NOMO-1 treated with dmso at 0.1 percent for 144 hours (cell line): ENCODE results near the gene RTF2.
"Not testable (repeated sequence)": the region's sequence is repeated elsewhere in the genome, so short reads cannot be mapped to it uniquely, and the experiment has no call there.

Experiments used
- DNase-seq: peaks from one replicate; lab custom pipeline; 2025; ENCODE audit not compliant: unreplicated experiment; lab: John Stamatoyannopoulos, UW

RTF2 gene

GRCh38 chr20:56532946-56533345 lies 64.5 kb downstream of the RTF2 start, which contains the start of gene FAM209B:
Gene FAM209B (plus strand): TSS chr20:56533246. CDS start chr20:56533342, 96 bp downstream.
- DNase-seq: not testable (repeated sequence)

GRCh38 chr20:56537997-56538396 lies 69.6 kb downstream of the RTF2 start:
- DNase-seq: no peak

GRCh38 chr20:56540415-56540814 lies 72.0 kb downstream of the RTF2 start:
- no peak for DNase-seq

GRCh38 chr20:56542489-56543030 lies 74.1 kb downstream of the RTF2 start:
- no peak for DNase-seq

GRCh38 chr20:56551571-56551970 lies 83.1 kb downstream of the RTF2 start:
- no peak for DNase-seq

GRCh38 chr20:56552911-56553629 lies 84.6 kb downstream of the RTF2 start:
- peak; percentile 28 for DNase-seq

GRCh38 chr20:56554869-56555268 lies 86.4 kb downstream of the RTF2 start:
- peak; percentile 90 for DNase-seq

GRCh38 chr20:56558968-56559367 lies 90.5 kb downstream of the RTF2 start:
- DNase-seq: no peak

GRCh38 chr20:56564526-56564925 lies 96.1 kb downstream of the RTF2 start:
- DNase-seq: not testable (repeated sequence)

- no peak for DNase-seq
Observed at GRCh38 chr20:56565511-56565910, 97.1 kb downstream of the RTF2 start.

- no peak for DNase-seq
Observed at GRCh38 chr20:56566621-56567020, 98.2 kb downstream of the RTF2 start.
